GM18502 (cell line): ENCODE results near the gene PPM1E.
A peak's percentile ranks its signal among the peaks of the same experiment; 100 is the strongest.

Source experiments
- ATAC-seq: cut with Tn5 transposase; IDR thresholded peaks from one replicate; pipeline ENCODE4 v1.9.1; 2021; ENCODE audit warnings: mild to moderate bottlenecking; ENCODE audit not compliant: unreplicated experiment, poor library complexity

Gene PPM1E

DNA sequence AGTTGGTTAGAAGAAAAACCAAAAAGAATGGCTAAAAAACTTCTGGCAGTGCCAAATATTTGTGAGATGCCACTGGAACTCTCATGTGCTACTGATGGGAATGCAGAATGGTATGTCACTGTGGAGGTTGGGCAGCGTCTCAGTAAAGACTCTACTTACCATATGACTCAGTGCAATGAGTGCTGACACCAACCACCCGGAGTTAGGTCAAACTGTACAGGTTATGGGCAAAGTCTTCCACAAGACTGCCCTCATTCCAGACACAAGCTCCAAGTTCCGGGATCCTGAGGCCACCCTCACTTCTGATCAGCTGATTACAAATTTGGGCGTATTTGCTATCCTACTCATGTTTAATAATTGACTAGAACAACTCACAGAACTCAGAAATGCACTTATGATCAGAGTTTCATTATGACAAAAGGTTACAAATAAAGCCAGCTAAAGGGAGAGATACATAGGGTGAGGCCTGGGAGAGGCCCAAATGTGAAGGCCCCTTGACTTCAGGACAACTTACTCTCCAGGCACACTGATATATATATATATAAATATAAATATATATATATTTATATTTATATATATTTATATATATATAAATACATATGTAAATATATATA, 236.2 kb downstream of the PPM1E start:
- ATAC-seq, result no peak

DNA sequence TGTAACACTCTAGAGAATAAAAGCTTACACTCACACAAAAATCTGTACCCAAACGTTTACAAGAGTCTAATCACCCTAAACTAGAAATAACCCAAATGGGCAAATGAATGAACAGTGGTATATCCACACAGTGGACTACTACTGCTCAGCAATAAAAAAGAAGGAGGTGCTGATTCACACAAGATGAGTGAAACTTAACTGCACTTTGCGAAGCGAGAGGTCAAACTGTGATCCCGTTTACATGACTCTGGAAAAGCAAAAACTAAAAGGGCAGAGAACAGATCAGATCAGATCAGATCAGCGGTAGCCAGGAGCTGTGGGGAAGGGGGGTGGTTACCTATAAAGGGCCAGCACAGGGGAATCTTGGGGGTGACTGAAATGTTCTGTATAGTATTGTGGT, 237.7 kb downstream of the PPM1E start:
- ATAC-seq, result no peak

DNA sequence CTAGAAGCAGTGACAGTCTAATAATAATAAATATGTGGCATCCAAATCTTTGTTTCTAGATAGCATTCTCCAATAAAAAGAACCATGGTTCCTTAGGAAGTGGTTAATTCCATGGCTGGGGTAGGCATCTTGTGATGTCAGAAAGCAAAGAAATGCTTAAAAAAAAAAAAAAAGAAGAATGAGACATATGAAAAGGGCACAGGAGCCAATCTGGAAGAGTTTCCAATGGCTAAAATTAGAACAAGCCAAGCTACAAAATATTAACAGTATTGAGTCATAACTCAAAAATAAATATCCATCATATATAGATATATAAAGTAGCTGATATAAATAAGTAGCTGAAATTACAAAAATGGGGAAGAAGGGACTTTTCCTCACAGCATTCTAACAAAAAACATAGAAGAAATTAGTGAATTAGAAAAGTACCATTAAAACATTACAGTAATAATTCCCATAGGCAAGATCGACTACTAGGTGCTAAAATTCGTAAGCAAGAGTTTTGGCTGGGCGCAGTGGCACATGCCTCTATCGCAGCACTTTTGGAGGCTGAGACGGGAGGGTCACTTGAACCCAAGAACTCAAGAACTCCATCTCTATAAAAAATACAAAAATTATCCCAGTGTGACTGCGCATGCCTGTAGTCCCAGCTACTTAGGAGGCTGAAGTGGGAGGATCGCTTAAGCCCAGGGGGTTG, 239.7 kb downstream of the PPM1E start:
- ATAC-seq, result no peak

DNA sequence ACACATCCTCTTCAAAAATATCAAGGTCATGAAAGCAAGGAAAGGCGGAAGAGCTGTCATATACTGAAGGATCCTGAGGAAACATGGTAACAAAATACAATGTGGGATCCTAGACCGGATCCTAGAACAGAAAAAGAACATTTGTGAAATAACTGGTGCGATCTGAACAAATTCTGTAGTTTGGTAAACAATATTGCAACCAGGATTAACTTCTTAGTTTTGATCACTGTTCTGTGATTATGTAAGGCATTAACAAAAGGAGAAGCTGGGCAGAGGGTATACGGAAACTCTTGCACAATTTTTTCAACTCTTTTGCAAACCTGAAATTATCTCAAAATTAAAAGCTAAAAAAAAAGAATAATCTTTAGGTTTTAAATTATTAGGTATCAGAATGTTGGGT, 241.3 kb downstream of the PPM1E start:
- no peak for ATAC-seq

DNA sequence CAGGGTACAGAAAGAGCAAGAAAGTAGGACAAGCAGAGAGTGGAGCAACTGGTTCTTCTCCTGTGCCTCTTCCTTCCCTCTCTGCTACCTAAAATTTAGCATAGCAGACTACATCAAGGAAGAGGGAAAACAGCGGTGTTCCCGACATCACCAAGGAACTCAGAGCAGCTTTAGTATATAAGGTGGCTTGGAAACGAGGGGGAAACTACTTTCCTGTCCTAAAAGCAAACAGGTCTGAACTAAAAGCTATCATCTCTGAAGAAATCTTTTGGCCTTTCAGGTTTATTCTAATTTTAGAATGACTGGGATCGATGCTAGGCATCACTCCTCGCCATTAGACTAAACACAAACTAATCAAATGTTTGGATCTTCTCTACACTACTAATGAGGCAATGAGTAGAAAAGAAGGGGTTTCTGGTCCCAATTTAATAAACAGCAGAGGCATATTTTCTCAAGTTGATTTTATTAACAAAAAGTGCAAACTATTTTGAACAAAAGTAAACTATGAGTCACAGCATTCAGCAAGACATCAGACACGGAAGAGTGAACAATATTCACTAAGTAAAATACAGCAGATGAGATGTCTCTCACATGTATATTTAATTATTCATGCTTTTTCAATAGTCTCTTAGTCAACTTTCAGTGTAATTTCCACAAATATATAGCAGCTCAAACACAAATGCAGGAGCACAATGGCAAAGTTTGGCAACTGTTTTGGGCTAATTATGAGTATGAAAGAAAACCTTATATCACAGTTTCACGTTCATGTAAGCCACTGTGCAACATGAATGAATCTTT, 242.3 kb downstream of the PPM1E start:
- no peak for ATAC-seq

DNA sequence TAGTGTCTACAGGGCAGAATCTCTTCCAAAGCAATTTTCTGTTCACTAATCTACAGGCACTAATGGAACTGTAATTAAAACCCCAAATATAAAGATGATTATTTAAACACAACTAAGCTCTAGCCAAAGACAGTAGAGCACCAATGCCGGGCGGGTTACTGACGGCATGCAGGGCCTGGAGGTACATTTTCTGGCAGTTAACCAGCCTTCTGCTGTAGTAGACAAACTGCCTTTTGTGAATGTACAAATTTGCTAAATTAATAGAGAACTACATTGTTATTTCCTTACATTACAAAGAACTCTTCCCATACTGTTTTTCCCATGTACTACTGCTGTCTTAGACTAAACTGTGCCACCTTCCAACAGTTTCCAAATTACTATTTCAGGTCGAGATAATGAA, 243.2 kb downstream of the PPM1E start:
- no peak for ATAC-seq

DNA sequence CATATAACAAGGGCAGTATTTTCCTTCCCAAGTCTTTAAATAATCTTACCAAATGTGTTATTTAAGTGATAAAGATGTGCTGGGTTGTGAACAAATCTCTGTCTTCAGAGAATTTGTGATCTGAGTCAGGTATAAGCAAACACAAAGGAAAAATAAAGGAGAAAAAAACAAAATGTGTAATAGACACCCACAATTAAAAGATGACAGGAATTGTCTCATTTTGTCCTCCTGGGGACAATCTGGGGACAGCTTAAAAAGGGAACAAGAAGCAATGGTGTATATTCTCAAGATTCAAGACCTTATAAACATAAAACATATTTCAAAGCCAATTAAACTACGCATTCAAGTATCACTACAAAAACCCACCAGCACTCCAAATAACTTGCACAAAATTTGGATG, 243.8 kb downstream of the PPM1E start:
- ATAC-seq, result no peak

DNA sequence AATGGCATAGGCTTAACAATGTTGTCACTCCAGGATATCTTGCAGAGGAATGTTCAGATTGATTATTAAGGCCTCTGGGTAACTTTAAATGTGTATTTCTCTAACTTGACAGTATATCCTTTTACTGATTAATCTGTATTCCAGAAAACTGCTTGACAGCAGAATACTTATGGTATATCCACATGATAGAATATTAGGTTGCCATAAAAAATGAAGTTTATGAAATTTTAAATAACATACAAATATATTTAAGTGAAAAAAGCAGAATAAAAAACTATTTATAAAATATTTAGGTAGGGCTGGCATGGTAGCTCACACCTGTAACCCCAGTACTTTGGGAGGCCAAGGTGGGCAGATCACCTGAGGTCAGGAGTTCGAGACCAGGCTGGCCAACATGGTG, 244.4 kb downstream of the PPM1E start:
- ATAC-seq, result no peak

DNA sequence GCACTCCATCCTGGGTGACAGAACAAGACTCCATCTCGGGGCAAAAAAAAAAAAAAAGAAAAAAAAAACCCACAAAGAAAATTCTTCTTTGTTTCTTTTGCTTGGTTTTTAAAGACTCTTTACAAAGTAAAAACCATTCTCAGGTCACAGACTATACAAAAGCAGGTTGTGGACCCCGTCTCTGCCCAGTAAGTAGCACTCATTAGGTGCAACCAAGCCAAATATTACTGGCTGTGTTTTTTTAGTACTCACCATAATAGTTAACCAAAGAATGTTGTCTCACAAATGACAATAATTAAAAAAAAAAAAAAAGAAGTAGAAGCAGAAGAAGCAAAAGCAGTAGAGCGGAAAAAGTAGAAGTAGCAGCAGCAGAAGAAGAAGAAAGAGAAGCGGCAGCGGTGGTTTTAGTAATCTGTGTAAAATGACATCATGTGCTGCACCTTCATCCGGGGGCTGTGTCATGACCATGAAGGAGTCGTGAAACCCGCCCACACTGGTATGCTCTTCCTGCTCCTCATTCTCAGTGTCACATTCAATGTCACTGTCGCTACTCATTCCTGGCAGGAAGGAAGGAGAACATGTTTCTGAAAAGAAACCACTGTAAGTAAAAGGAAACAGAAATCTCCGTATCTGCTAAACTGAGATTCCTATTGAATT, 245.6 kb downstream of the PPM1E start:
- ATAC-seq, result peak; percentile 95

DNA sequence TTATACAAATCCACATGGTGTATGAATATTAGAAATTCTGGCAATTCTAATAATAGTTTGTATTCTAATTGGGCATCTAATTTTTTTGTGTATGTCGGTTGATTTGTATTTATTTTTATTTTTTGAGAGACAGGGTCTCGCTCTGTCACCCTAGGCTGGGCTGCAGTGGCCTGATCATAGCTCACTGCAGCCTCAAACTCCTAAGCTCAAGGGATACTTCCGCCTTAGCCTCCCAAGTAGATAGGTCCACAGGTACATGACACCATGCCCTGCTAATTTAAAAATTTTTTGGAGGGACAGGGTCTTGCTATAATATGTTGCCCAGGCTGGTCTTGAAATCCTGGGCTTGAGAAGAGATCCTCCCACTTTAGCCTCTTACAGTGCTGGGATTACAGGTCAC, 246.5 kb downstream of the PPM1E start:
- ATAC-seq, result no peak

DNA sequence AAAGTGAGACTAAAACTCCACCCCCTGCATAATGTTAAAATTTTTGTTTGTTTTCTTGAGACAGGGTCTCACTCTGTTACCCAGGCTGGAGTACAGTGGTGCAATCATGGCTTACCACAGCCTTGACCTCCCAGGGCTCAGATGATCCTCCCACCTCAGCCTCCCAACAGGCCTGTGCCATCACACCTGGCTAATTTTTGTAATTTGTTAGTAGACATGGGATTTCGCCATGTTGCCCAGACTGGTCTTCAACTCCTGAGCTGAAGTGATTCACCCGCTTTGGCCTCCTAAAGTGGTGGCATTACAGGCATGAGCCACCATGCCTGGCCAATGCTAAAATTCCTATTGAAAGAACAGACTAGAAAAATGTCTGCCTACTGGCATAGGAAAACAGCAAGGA, 247.2 kb downstream of the PPM1E start:
- no peak for ATAC-seq

DNA sequence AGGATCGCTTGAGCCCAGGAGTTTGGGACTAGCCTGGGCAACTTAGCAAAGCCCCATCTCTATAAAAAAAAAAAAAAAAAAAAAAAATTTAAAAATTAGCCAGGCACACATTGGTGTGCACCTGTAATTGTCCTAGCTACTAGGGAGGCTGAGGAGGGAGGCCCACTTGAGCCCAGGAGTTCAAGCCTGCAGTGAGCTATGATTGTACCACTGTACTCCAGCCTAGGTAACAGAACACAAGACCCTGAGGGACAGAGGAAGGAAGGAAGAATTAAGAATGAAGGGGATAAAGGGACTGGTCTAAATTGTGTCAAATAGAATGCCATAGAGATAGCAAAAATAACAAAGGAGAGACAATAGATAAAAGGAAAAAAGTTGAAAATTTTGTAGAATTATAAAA, 248.2 kb downstream of the PPM1E start:
- no peak for ATAC-seq

DNA sequence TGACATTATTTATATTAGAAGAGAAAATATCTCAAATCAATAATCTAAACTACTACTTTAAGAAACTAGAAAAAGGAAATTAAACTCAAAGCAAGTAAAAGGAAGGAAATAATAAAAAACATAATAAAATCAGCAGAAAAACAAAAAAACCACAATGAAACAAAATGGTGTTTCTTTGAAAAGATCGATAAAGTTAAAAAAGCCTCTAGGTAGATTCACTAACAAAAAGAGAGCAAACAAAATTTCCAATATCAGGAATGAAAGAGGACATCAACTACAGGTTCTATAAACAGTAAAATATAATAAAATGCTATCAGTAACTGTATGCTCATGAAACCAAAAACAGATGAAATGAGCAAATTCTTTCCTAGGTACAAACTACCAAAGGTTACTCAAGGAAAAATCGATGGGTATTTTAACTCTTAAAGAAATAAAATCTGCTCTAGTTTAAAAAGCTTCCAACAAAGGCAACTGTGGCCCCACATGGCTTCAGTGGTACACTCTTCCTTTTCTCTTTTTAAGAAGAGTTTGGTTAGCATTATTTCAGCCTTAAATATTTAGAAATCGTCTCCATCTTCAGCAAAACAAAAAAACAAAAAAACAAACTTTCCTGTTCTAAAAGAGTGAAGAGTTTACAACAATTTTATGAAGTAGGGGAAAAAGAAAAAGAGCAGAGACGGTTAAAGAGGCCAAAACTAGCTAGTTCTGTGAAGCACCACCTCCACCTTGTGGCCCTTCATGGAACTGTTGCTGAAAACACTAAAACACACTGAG, 248.9 kb downstream of the PPM1E start:
- no peak for ATAC-seq

DNA sequence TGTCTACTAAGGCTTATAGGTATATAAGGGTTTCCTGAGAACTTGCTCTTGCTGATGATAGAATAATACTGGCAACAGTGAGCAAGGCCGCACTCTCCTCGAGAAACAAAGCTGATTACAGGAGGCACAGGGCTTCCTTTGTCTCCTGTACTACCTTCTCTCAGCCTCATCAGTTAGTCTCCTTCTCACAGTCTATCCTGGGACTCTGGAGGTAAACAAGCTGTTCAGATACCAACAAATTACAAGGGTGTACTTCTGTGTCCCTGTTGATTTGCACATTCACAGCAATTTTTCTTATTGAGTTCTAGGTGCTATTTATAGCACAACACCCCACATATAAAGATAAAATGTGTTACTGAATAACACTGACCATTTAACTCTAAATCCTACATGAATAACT, 252.3 kb downstream of the PPM1E start:
- no peak for ATAC-seq

DNA sequence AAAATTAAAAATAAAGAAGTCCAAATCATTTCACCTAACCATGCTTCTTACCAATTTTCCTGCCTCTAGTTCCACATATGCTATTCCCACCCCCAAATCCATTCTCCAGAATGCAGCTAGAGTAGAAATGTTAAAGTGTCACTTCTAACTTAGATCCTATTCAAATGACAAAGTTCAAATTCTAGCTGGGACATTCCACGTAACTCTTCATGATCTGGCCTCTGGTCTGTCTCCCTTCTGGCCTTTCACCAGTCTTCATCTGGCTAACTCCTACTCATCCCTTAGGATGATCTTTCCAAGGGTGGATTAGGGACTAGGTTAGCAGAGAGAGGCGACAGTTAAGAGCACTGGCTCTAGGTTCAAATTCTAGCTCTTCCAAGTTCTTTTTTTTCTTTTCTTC, 253.1 kb downstream of the PPM1E start:
- no peak for ATAC-seq

DNA sequence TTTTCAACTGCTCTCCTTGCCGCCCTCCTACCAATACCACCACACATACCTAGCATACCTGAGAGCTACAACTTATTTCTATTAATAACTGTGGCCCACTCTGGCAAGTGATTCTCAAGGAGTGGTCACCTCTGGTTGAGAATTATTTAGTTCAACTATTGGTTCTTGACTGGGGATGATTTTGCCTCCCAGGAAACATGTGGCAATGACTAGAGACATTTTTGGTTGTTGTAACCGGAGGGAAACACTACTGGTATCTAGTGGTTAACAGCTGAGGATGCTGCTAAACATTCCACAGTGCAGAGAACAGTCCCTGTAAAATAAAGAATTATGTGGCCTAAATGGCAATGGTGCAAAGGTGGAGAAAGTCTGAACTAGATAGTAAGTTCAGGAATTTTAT, 254.4 kb downstream of the PPM1E start:
- no peak for ATAC-seq

DNA sequence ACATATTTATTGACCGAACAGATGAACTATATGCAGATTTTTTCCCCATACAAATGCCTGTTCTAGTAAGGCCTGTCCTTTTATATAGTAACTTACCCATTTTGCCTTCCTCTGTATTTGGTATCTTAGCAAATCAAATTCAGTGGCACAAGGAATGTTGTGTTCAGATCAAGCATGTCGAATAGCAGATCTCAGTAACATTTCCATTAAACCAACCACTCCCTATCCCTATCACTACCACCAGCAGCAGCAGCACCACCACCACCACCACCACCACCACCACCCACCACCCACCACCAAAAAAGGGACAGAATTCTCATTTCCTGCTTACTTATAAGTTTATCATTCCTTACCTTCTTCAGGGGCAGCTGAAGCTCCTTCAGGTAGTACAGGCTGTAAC, 256.3 kb downstream of the PPM1E start:
- ATAC-seq, result no peak

DNA sequence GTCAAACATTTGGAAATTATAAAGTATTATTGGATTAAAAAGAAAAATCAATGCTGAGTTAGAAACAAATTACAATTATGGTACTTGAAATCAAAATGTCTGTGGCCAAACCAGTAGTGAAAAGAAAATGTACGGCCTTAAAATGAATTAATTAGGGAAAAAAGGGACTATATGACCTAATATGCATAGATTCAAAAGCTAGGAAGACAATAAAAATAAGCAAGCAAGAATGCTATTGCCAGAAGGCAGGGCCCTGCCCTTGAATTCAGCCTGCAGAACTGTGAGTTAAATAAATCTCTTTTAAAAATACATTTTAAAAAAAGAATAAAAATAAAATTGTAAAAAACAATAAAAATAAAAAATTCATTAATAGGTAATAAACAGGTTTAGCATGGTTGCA, 262.4 kb downstream of the PPM1E start:
- ATAC-seq, result no peak

DNA sequence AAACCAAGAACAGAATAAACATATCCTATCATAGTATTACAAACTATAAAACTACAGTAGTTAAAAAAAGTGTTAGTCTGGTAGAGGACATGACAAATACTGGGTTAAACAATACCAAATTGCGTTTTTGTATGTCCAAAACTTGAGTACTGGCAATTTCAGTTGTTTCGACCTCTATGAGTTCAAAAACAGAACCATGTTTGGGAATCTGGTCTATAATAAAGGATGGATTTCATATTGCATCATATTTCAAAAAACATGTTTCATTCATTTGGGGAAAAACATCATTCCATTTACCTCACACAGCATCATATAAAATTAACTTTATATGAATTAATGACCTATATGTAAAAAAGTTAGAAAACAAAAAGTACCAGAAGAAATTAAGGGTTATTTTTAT, 269.3 kb downstream of the PPM1E start:
- no peak for ATAC-seq

DNA sequence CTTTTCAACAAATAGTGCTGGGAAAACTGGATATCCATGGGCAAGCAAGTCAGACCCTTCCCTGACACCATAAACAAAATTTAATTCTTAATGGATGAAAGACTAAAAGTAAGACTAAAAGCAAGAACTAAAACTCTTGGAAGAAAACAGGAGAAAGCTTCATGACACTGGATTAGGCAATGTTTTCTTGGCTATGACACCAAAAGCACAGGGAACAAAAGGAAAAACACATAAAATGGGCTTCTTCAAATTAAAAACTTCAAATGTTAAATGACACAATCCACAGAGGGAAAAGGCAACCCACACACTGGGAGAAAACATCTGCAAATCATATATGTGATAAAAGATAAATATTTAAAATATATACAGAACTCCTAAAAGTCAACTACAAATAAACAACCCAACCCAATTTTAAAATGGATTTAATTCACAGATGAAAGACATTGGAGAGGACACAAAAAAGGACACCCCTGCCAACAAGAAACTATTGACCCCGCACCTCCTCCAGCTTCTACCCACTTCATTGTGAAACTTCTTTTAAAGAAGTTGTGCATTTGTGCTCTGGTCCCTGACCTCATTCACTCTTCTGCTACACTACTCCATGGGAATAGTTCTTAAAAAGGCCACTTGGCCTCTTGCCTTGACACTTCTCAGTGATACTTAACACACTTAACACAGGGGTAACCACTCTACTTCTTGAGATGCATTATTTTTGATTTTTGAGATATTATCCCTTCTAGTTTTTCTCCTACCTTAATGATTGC, 270.7 kb downstream of the PPM1E start:
- no peak for ATAC-seq
